Ishikawa (cell line): Measurements from ENCODE around the gene TMEM132A.

Source experiments
- CEBPB ChIP-seq: IDR thresholded peaks from 2 replicates; pipeline ENCODE4 v1.6.1; 2012
- CREB1 ChIP-seq: IDR thresholded peaks from 2 replicates; pipeline ENCODE4 v1.6.1; 2012; ENCODE audit warnings: low read depth
- EGR1 ChIP-seq: IDR thresholded peaks from 2 replicates; pipeline ENCODE4 v1.6.1; 2012
- EP300 ChIP-seq: IDR thresholded peaks from 2 replicates; pipeline ENCODE4 v1.6.1; 2012; ENCODE audit warnings: borderline replicate concordance
- FOXM1 ChIP-seq: IDR thresholded peaks from 2 replicates; pipeline ENCODE4 v1.6.1; 2012; ENCODE audit warnings: low read depth, borderline replicate concordance
- NFIC ChIP-seq: IDR thresholded peaks from 2 replicates; pipeline ENCODE4 v1.6.1; 2012
- RAD21 ChIP-seq: IDR thresholded peaks from 2 replicates; pipeline ENCODE4 v1.6.1; 2012; ENCODE audit warnings: low read depth
- TAF1 ChIP-seq: IDR thresholded peaks from 2 replicates; pipeline ENCODE4 v1.6.1; 2012; ENCODE audit warnings: low read depth, mild to moderate bottlenecking
- TCF12 ChIP-seq: IDR thresholded peaks from 2 replicates; pipeline ENCODE4 v1.6.1; 2012; ENCODE audit warnings: low read depth
- TEAD4 ChIP-seq: IDR thresholded peaks from 2 replicates; pipeline ENCODE4 v1.6.1; 2012
- YY1 ChIP-seq: IDR thresholded peaks from 2 replicates; pipeline ENCODE4 v1.6.1; 2012; ENCODE audit warnings: low read depth
- ZBTB7A ChIP-seq: IDR thresholded peaks from 2 replicates; pipeline ENCODE4 v1.6.1; 2012; ENCODE audit warnings: low read depth
- TF ChIP-seq, protein P1 (sequence below): IDR thresholded peaks from 2 replicates; pipeline ENCODE4 v1.6.1; 2012
- TF ChIP-seq, protein P2 (sequence below): IDR thresholded peaks from 2 replicates; pipeline ENCODE4 v1.6.1; 2012; ENCODE audit warnings: low read depth, mild to moderate bottlenecking
- TF ChIP-seq, protein P3 (sequence below): IDR thresholded peaks from 2 replicates; pipeline ENCODE4 v1.6.1; 2012

Gene TMEM132A

DNA sequence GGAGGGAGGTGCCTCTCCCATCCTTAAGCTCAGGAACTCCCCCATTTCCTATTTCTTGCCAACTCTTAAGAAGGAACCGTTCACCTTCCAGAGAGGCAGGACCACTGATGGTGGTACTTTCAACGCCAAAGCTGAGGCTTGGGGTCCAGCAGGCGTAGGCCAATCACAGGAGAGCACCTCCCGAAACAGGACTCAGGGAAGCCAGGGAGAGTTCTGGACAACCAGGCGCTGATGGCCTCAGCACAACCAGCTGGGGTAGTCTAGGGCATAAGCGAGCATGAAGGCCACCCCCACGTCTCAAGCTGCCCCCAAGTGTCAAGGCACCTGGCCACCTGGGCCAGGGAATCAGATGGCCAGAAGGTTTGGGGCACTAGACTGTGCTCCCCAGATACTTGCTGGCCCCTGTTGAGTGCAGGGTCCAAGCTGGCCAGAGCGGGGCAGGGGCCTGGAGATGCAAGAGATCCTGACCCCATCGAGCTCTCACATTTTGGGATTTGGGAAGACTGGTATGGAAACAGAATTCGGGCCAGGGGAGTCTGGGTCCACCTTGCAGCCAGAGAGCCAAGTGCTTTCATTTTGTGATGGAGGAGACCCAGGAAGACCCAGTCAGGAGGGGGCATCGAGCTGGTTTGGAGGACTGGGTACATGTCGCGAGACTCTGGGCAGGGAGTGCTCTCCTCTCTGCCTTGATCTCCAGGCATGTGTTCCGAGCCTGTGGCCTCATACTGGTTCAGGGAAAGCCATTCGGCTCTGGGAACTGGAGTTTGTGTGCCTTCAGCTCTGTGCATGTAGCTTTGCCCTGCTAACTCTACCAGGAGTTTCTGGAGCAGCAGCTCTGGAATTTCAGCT lies 48.1 kb downstream of the TMEM132A start:
- TF ChIP-seq RAD21 (no peak), NFIC (no peak), CEBPB (no peak), YY1 (no peak), ZBTB7A (no peak), EP300 (no peak), TEAD4 (no peak), TAF1 (no peak), CREB1 (no peak), TCF12 (no peak), EGR1 (no peak), FOXM1 (no peak)
- TF ChIP-seq, protein P1, sequence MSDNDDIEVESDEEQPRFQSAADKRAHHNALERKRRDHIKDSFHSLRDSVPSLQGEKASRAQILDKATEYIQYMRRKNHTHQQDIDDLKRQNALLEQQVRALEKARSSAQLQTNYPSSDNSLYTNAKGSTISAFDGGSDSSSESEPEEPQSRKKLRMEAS: no peak
- TF ChIP-seq, protein P2, sequence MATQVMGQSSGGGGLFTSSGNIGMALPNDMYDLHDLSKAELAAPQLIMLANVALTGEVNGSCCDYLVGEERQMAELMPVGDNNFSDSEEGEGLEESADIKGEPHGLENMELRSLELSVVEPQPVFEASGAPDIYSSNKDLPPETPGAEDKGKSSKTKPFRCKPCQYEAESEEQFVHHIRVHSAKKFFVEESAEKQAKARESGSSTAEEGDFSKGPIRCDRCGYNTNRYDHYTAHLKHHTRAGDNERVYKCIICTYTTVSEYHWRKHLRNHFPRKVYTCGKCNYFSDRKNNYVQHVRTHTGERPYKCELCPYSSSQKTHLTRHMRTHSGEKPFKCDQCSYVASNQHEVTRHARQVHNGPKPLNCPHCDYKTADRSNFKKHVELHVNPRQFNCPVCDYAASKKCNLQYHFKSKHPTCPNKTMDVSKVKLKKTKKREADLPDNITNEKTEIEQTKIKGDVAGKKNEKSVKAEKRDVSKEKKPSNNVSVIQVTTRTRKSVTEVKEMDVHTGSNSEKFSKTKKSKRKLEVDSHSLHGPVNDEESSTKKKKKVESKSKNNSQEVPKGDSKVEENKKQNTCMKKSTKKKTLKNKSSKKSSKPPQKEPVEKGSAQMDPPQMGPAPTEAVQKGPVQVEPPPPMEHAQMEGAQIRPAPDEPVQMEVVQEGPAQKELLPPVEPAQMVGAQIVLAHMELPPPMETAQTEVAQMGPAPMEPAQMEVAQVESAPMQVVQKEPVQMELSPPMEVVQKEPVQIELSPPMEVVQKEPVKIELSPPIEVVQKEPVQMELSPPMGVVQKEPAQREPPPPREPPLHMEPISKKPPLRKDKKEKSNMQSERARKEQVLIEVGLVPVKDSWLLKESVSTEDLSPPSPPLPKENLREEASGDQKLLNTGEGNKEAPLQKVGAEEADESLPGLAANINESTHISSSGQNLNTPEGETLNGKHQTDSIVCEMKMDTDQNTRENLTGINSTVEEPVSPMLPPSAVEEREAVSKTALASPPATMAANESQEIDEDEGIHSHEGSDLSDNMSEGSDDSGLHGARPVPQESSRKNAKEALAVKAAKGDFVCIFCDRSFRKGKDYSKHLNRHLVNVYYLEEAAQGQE: no peak
- TF ChIP-seq, protein P3, sequence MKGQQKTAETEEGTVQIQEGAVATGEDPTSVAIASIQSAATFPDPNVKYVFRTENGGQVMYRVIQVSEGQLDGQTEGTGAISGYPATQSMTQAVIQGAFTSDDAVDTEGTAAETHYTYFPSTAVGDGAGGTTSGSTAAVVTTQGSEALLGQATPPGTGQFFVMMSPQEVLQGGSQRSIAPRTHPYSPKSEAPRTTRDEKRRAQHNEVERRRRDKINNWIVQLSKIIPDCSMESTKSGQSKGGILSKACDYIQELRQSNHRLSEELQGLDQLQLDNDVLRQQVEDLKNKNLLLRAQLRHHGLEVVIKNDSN: no peak

DNA sequence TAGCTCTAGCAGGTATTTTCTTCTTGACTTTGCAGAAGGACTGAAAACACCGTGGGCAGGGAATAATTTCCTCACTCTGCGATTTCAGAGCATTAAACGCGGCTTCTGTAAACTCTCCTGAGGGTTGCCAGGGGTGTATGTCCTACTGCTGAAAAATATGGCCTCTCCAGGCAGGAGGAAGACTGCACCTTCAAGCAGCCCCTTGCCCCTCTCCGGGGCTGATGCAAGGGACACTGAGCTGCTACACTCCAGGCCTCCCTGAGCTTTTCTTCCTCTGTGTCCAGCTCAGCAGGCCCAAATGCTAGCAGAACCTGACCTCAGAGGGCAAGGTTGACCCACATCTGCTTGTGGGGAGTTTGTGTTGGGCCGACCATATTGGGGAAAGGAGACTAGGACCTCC lies 49.4 kb downstream of the TMEM132A start:
- TF ChIP-seq CEBPB (no peak), ZBTB7A (no peak), NFIC (no peak), FOXM1 (no peak), EP300 (no peak), RAD21 (no peak), YY1 (no peak), TEAD4 (no peak)
- TF ChIP-seq, protein P3: no peak
- TF ChIP-seq, protein P1: no peak

DNA sequence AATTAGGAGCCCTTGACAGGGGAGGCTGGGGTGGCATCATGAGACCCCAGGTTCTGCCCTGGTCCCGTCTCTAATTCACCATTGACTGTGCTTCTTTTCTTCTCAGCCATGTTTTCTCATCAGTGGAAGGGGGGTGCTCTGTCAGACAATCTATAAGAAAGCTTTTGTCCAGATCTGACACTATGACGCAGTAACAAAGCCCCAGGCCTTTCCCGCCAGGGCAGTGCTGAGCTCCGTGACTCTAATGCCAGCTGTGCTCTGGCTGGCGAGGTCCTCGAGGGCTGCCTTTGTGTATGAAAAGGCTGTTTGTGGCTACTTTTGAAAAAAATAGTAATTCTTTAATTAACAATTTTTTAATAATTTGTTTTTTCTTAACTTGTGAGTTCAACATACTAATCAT lies 50.5 kb downstream of the TMEM132A start:
- TF ChIP-seq ZBTB7A: no peak
- TF ChIP-seq TCF12: no peak
- no peak for TF ChIP-seq EGR1
- no peak for TF ChIP-seq RAD21
- TF ChIP-seq TEAD4: no peak
- no peak for TF ChIP-seq FOXM1
- TF ChIP-seq YY1: no peak

DNA sequence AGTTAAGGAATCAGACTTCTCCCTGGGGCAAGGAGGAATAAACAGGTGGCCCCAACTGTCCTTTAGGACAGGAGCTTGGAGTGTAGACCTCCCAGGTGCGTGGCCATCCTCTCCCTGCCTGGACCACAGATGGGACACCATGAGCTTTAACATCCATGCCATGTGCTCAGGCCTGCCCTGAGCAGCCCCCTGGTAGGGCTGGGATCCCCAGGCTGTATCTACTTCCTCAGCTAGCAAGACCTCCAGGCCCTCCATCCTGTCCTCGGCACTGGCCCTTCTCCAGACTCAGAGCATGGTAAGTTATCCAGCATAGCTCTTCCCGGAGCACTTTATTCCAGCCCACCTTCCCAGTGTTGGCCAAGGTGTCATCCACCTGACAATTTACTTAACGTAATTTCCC lies 53.0 kb downstream of the TMEM132A start:
- TF ChIP-seq FOXM1: no peak
- TF ChIP-seq, protein P2: no peak
- TF ChIP-seq, protein P3: no peak
- no peak for TF ChIP-seq TEAD4
- TF ChIP-seq, protein P1: no peak
- TF ChIP-seq ZBTB7A: no peak
- TF ChIP-seq NFIC: no peak
- TF ChIP-seq YY1: no peak
- no peak for TF ChIP-seq RAD21
- TF ChIP-seq CEBPB: no peak
- TF ChIP-seq TCF12: no peak
- no peak for TF ChIP-seq EP300

DNA sequence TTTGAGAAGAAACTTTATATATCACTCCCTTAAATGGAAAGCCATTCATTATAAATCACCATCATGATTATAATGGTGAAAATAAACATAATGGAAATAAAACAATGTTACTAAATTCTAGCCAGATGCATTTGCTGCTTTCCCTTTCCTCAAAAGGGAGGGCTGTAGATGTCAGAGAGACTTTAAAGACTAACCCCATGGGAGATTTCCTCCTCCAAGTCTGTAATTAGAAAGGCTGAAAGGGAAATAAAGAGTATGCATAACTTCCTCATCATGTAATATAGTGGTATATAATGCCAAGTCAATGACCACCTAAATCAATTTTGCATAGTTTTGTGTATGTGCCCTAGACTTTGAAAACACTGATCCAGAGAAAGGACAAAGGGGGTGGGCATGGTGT lies 53.6 kb downstream of the TMEM132A start:
- TF ChIP-seq EGR1 (no peak), TEAD4 (no peak), TCF12 (no peak), TAF1 (no peak), FOXM1 (no peak), YY1 (no peak), ZBTB7A (no peak), RAD21 (no peak), EP300 (no peak), CEBPB (no peak), NFIC (no peak), CREB1 (no peak)
- TF ChIP-seq, protein P3: no peak
- TF ChIP-seq, protein P1: no peak
- TF ChIP-seq, protein P2: no peak
